ENCODE measurements around the gene OR5M8. TPM values are rescaled to one million over a fixed set of nuclear protein-coding genes. Genes with fewer than 3 reads are reported as not detected.

OR5M8 gene
- polyA plus RNA-seq (2013), result not detected in 2 replicates

- no peak within 1 kb of the TSS for H3K4me3 ChIP-seq (ENCODE audit: low read depth, low read length)
These were observed at the start of gene OR5M8 for GRCh38 chr11:56491270-56491669. Gene OR5M8 (minus strand): TSS chr11:56491370. CDS start chr11:56491370, 0 bp downstream.

GRCh38 chr11:56533054-56533740 lies 42.0 kb upstream of the OR5M8 start:
- H3K4me3 ChIP-seq (ENCODE audit: low read depth, low read length), result no peak overlapping the region
- no peak overlapping the region for H4K91ac ChIP-seq (ENCODE audit: low read depth, low read length)
- H3K4ac ChIP-seq (ENCODE audit: low read depth, low read length), result no peak overlapping the region

More at GRCh38 chr11:56491270-56491669, at the start of gene OR5M8:
- Histone ChIP-seq H3K14ac (ENCODE audit: low read length) (no peak within 1 kb of the TSS), H3K4me2 (ENCODE audit: low read length) (no peak within 1 kb of the TSS), H3K27me3 (ENCODE audit: insufficient read depth, low read length) (no peaks in the 10 kb centered on the region), H3K79me2 (ENCODE audit: control insufficient read depth, insufficient read depth, low read length, poor library complexity) (no peaks in the 10 kb centered on the region), H3K4me1 (ENCODE audit: control insufficient read depth in 1 of 2, insufficient read depth in 2 of 2, low read length in 2 of 2) (no peaks in the 10 kb centered on the region), H2AK5ac (ENCODE audit: low read length) (no peak within 1 kb of the TSS), H2AFZ (ENCODE audit: insufficient read depth, low read length, poor library complexity) (no peak within 1 kb of the TSS), H2BK5ac (ENCODE audit: low read depth, low read length, poor library complexity) (no peak within 1 kb of the TSS), H2BK12ac (ENCODE audit: low read length) (no peak within 1 kb of the TSS), H3K9ac (ENCODE audit: low read length) (no peak within 1 kb of the TSS), H2BK120ac (ENCODE audit: insufficient read depth, low read length, poor library complexity) (no peak within 1 kb of the TSS), H3K4ac (ENCODE audit: low read depth, low read length) (no peak within 1 kb of the TSS), H3K79me1 (ENCODE audit: low read length) (no peaks in the 10 kb centered on the region), H4K12ac (ENCODE audit: low read depth, low read length) (no peak within 1 kb of the TSS), H3K18ac (ENCODE audit: low read length) (no peak within 1 kb of the TSS), H4K8ac (ENCODE audit: low read depth, low read length) (no peak within 1 kb of the TSS), H3K9me3 (ENCODE audit: insufficient read depth, low read depth, low read length) (no peaks in the 10 kb centered on the region), H4K91ac (ENCODE audit: low read depth, low read length) (no peak within 1 kb of the TSS), H3K36me3 (ENCODE audit: control insufficient read depth in 1 of 2, insufficient read depth in 2 of 2, low read length in 2 of 2) (no peaks in the 10 kb centered on the region), H3K27ac (ENCODE audit: low read depth, low read length) (no peak within 1 kb of the TSS), H3K23ac (ENCODE audit: low read length) (peak within 1 kb of the TSS; percentile 95)
- no CpG with 5 or more reads among the region's 7 CpGs for WGBS (ENCODE audit: extremely low coverage, insufficient coverage, insufficient read length)
- no peak for DNase-seq

GRCh38 chr11:56531856-56532255 lies 40.7 kb upstream of the OR5M8 start:
- no peak overlapping the region for H2AFZ ChIP-seq (ENCODE audit: insufficient read depth, low read length, poor library complexity)

More at GRCh38 chr11:56533054-56533740, 42.0 kb upstream of the OR5M8 start:
- Histone ChIP-seq H3K18ac (ENCODE audit: low read length) (no peak overlapping the region), H2AFZ (ENCODE audit: insufficient read depth, low read length, poor library complexity) (no peak overlapping the region), H3K4me1 (ENCODE audit: control insufficient read depth in 1 of 2, insufficient read depth in 2 of 2, low read length in 2 of 2) (no peaks in the 10 kb centered on the region), H3K27me3 (ENCODE audit: insufficient read depth, low read length) (no peaks in the 10 kb centered on the region), H3K79me1 (ENCODE audit: low read length) (no peaks in the 10 kb centered on the region), H4K8ac (ENCODE audit: low read depth, low read length) (no peak overlapping the region), H4K12ac (ENCODE audit: low read depth, low read length) (no peak overlapping the region), H2AK5ac (ENCODE audit: low read length) (no peak overlapping the region), H3K36me3 (ENCODE audit: control insufficient read depth in 1 of 2, insufficient read depth in 2 of 2, low read length in 2 of 2) (no peaks in the 10 kb centered on the region), H3K14ac (ENCODE audit: low read length) (no peak overlapping the region), H3K9ac (ENCODE audit: low read length) (no peak overlapping the region), H3K79me2 (ENCODE audit: control insufficient read depth, insufficient read depth, low read length, poor library complexity) (no peaks in the 10 kb centered on the region), H3K23ac (ENCODE audit: low read length) (no peak overlapping the region), H3K4me2 (ENCODE audit: low read length) (no peak overlapping the region), H3K27ac (ENCODE audit: low read depth, low read length) (no peak overlapping the region), H3K9me3 (ENCODE audit: insufficient read depth, low read depth, low read length) (no peaks in the 10 kb centered on the region), H2BK5ac (ENCODE audit: low read depth, low read length, poor library complexity) (no peak overlapping the region), H2BK120ac (ENCODE audit: insufficient read depth, low read length, poor library complexity) (no peak overlapping the region), H2BK12ac (ENCODE audit: low read length) (no peak overlapping the region)
- no CpG with 5 or more reads among the region's 3 CpGs for WGBS (ENCODE audit: extremely low coverage, insufficient coverage, insufficient read length)
- no peak for DNase-seq

GRCh38 chr11:56522008-56522407 lies 30.8 kb upstream of the OR5M8 start:
- WGBS (ENCODE audit: extremely low coverage, insufficient coverage, insufficient read length), result no CpG with 5 or more reads among the region's 5 CpGs
- H3K79me2 ChIP-seq (ENCODE audit: control insufficient read depth, insufficient read depth, low read length, poor library complexity), result no peaks in the 10 kb centered on the region

More at GRCh38 chr11:56531856-56532255, 40.7 kb upstream of the OR5M8 start:
- H3K79me2 ChIP-seq (ENCODE audit: control insufficient read depth, insufficient read depth, low read length, poor library complexity), result no peaks in the 10 kb centered on the region
- no peak for DNase-seq
- no peaks in the 10 kb centered on the region for H3K9me3 ChIP-seq (ENCODE audit: insufficient read depth, low read depth, low read length)
- no peaks in the 10 kb centered on the region for H3K79me1 ChIP-seq (ENCODE audit: low read length)
- H4K12ac ChIP-seq (ENCODE audit: low read depth, low read length), result no peak overlapping the region
- no peaks in the 10 kb centered on the region for H3K27me3 ChIP-seq (ENCODE audit: insufficient read depth, low read length)
- H2BK5ac ChIP-seq (ENCODE audit: low read depth, low read length, poor library complexity), result no peak overlapping the region
- H3K9ac ChIP-seq (ENCODE audit: low read length), result no peak overlapping the region
- H4K8ac ChIP-seq (ENCODE audit: low read depth, low read length), result no peak overlapping the region
- no peak overlapping the region for H3K27ac ChIP-seq (ENCODE audit: low read depth, low read length)
- H4K91ac ChIP-seq (ENCODE audit: low read depth, low read length), result no peak overlapping the region
- no peak overlapping the region for H3K23ac ChIP-seq (ENCODE audit: low read length)
- no CpG with 5 or more reads among the region's 2 CpGs for WGBS (ENCODE audit: extremely low coverage, insufficient coverage, insufficient read length)
- no peaks in the 10 kb centered on the region for H3K36me3 ChIP-seq (ENCODE audit: control insufficient read depth in 1 of 2, insufficient read depth in 2 of 2, low read length in 2 of 2)
- H3K18ac ChIP-seq (ENCODE audit: low read length), result no peak overlapping the region
- no peak overlapping the region for H3K4me2 ChIP-seq (ENCODE audit: low read length)
- no peak overlapping the region for H2BK12ac ChIP-seq (ENCODE audit: low read length)
- no peak overlapping the region for H3K4ac ChIP-seq (ENCODE audit: low read depth, low read length)
- no peak overlapping the region for H2AK5ac ChIP-seq (ENCODE audit: low read length)
- no peak overlapping the region for H3K4me3 ChIP-seq (ENCODE audit: low read depth, low read length)
- H3K14ac ChIP-seq (ENCODE audit: low read length), result no peak overlapping the region
- H2BK120ac ChIP-seq (ENCODE audit: insufficient read depth, low read length, poor library complexity), result no peak overlapping the region
- H3K4me1 ChIP-seq (ENCODE audit: control insufficient read depth in 1 of 2, insufficient read depth in 2 of 2, low read length in 2 of 2), result no peaks in the 10 kb centered on the region

More at GRCh38 chr11:56522008-56522407, 30.8 kb upstream of the OR5M8 start:
- Histone ChIP-seq H3K36me3 (ENCODE audit: control insufficient read depth in 1 of 2, insufficient read depth in 2 of 2, low read length in 2 of 2) (no peaks in the 10 kb centered on the region), H3K4me3 (ENCODE audit: low read depth, low read length) (no peak overlapping the region), H3K27me3 (ENCODE audit: insufficient read depth, low read length) (no peaks in the 10 kb centered on the region), H4K91ac (ENCODE audit: low read depth, low read length) (no peak overlapping the region), H2BK5ac (ENCODE audit: low read depth, low read length, poor library complexity) (no peak overlapping the region), H2BK12ac (ENCODE audit: low read length) (no peak overlapping the region), H3K9me3 (ENCODE audit: insufficient read depth, low read depth, low read length) (no peaks in the 10 kb centered on the region), H3K9ac (ENCODE audit: low read length) (no peak overlapping the region), H3K79me1 (ENCODE audit: low read length) (no peaks in the 10 kb centered on the region), H3K14ac (ENCODE audit: low read length) (no peak overlapping the region), H3K27ac (ENCODE audit: low read depth, low read length) (no peak overlapping the region), H3K23ac (ENCODE audit: low read length) (no peak overlapping the region), H3K4me2 (ENCODE audit: low read length) (no peak overlapping the region), H2AFZ (ENCODE audit: insufficient read depth, low read length, poor library complexity) (no peak overlapping the region), H4K12ac (ENCODE audit: low read depth, low read length) (no peak overlapping the region), H4K8ac (ENCODE audit: low read depth, low read length) (no peak overlapping the region), H2AK5ac (ENCODE audit: low read length) (no peak overlapping the region), H2BK120ac (ENCODE audit: insufficient read depth, low read length, poor library complexity) (no peak overlapping the region), H3K4me1 (ENCODE audit: control insufficient read depth in 1 of 2, insufficient read depth in 2 of 2, low read length in 2 of 2) (no peaks in the 10 kb centered on the region), H3K18ac (ENCODE audit: low read length) (no peak overlapping the region), H3K4ac (ENCODE audit: low read depth, low read length) (no peak overlapping the region)
- DNase-seq, result no peak

Data from trophoblast cell (in vitro differentiated cells and primary cell).